Fibroblast of the aortic adventitia (primary cell): ENCODE results near the gene DOCK11. TPM values are rescaled to one million over a fixed set of nuclear protein-coding genes. Genes with fewer than 3 reads are reported as not detected.

Experiments used
- DNase-seq: peaks from one replicate; pipeline ENCODE4 v3.0.0-alpha.2; 2010; ENCODE audit warnings: low read depth
- H3K4me3 ChIP-seq: 2 replicates; pipeline ENCODE4 v1.5.1; 2011; ENCODE audit warnings: low read depth, mild to moderate bottlenecking, control low read depth, low read length, moderate library complexity
- CTCF ChIP-seq: IDR thresholded peaks from 2 replicates; pipeline ENCODE4 v1.5.1; 2011; ENCODE audit warnings: mild to moderate bottlenecking, low read length, control low read depth, inconsistent platforms; ENCODE audit not compliant: insufficient read depth
- total RNA-seq: library from RNA; depleted of rRNA; stranded (reverse); fragments of >200 nt; gene quantifications from 2 replicates; pipeline ENCODE4 v1.2.3, GENCODE V29; 2012; ENCODE audit warnings: low replicate concordance

The DOCK11 gene
- total RNA-seq, 1 donor = 34.8 TPM

- H3K4me3 ChIP-seq = no peak overlapping the region
- no peak for TF ChIP-seq CTCF
- no peak for DNase-seq
Observed at GRCh38 chrX:118675326-118675965, 179.8 kb downstream of the DOCK11 start.

- no peak for TF ChIP-seq CTCF
- H3K4me3 ChIP-seq = no peak overlapping the region
- no peak for DNase-seq
Observed at GRCh38 chrX:118675966-118676349, 180.3 kb downstream of the DOCK11 start.

GRCh38 chrX:118677318-118677717 is 181.7 kb downstream of the DOCK11 start:
- no peak for DNase-seq
- H3K4me3 ChIP-seq = no peak overlapping the region
- TF ChIP-seq CTCF = no peak

GRCh38 chrX:118679290-118679689 is 183.7 kb downstream of the DOCK11 start:
- TF ChIP-seq CTCF = no peak
- DNase-seq = no peak

GRCh38 chrX:118682258-118683014 is 186.8 kb downstream of the DOCK11 start:
- peak; percentile 20 for DNase-seq
- TF ChIP-seq CTCF = no peak
- H3K4me3 ChIP-seq = no peak overlapping the region

More at GRCh38 chrX:118679290-118679689, 183.7 kb downstream of the DOCK11 start:
- no peak overlapping the region for H3K4me3 ChIP-seq

GRCh38 chrX:118685393-118685792 is 189.8 kb downstream of the DOCK11 start:
- peak; percentile 14 for DNase-seq
- no peak for TF ChIP-seq CTCF
- H3K4me3 ChIP-seq = no peak overlapping the region
